IMR-90 (cell line): Measurements from ENCODE around the gene USP14. TPM values are rescaled to one million over a fixed set of nuclear protein-coding genes. Genes with fewer than 3 reads are reported as not detected.

Experiments used
- ATAC-seq: fragments of 200-7000 bp; cut with Tn5 transposase; 2 replicates; pipeline ENCODE4 v1.9.1; 2020; ENCODE audit warnings: low read depth, mild to moderate bottlenecking, moderate library complexity
- BruUV-seq: library from RNA; stranded (reverse); fragments of 400-500 nt; replicated peaks from 2 replicates; lab custom pipeline; 2021; lab: Mats Ljungman, UMichigan
- CTCF ChIA-PET: fragments of 300-600 bp; formaldehyde crosslinking; extraction: SDS; loops from one replicate; lab custom pipeline; 2021; ENCODE audit warnings: antibody characterized with exemption; lab: Yijun Ruan, JAX
- POLR2A ChIA-PET: fragments of 300-600 bp; sonication (Branson Sonifier 250); formaldehyde crosslinking; loops from one replicate; lab custom pipeline; 2022; ENCODE audit warnings: antibody characterized with exemption; ENCODE audit not compliant: unreplicated experiment; lab: Charles Lee
- DNase-seq: peaks from one replicate; pipeline ENCODE4 v3.0.0; 2013
- H2AFZ ChIP-seq: replicated peaks from 2 replicates; pipeline ENCODE3; 2013; ENCODE audit warnings: low read length, mild to moderate bottlenecking; ENCODE audit not compliant: poor library complexity
- H2AK5ac ChIP-seq: 2 replicates; pipeline ENCODE4 v1.6.1; 2013; ENCODE audit warnings: low read depth, low read length, inconsistent platforms
- H2AK9ac ChIP-seq: replicated peaks from 2 replicates; pipeline ENCODE3; 2013; ENCODE audit warnings: mild to moderate bottlenecking, low read depth, low read length, moderate library complexity; ENCODE audit not compliant: poor library complexity
- H2BK120ac ChIP-seq: 2 replicates; pipeline ENCODE4 v1.6.1; 2013; ENCODE audit warnings: low read depth, low read length, inconsistent platforms
- H2BK15ac ChIP-seq: 3 replicates; pipeline ENCODE4 v1.6.1; 2013; ENCODE audit warnings: low read depth, low read length, inconsistent platforms
- H2BK20ac ChIP-seq: 2 replicates; pipeline ENCODE4 v1.6.1; 2013; ENCODE audit warnings: low read depth, mild to moderate bottlenecking, inconsistent platforms, low read length, moderate library complexity
- H2BK5ac ChIP-seq: 2 replicates; pipeline ENCODE4 v1.6.1; 2013; ENCODE audit warnings: mild to moderate bottlenecking, low read depth, low read length, inconsistent platforms; ENCODE audit not compliant: poor library complexity, severe bottlenecking
- H3K14ac ChIP-seq: replicated peaks from 2 replicates; pipeline ENCODE4 v1.6.1; 2013; ENCODE audit warnings: low read depth, low read length, inconsistent platforms
- H3K18ac ChIP-seq: 2 replicates; pipeline ENCODE4 v1.6.1; 2013; ENCODE audit warnings: low read depth, low read length, control low read depth
- H3K23ac ChIP-seq: 2 replicates; pipeline ENCODE4 v1.6.1; 2013; ENCODE audit warnings: low read depth, low read length, inconsistent platforms
- H3K27ac ChIP-seq: 2 replicates; pipeline ENCODE4 v1.5.1; 2013; ENCODE audit warnings: mild to moderate bottlenecking, control low read depth, low read length; ENCODE audit not compliant: insufficient read depth
- H3K27me3 ChIP-seq: 2 replicates; pipeline ENCODE4 v1.6.1; 2013; ENCODE audit warnings: low read length; ENCODE audit not compliant: control insufficient read depth, insufficient read depth
- H3K36me3 ChIP-seq: 2 replicates; pipeline ENCODE4 v1.6.1; 2013; ENCODE audit warnings: low read length, mixed read lengths; ENCODE audit not compliant: control insufficient read depth, insufficient read depth
- H3K4ac ChIP-seq: 2 replicates; pipeline ENCODE4 v1.6.1; 2013; ENCODE audit warnings: low read depth, low read length, inconsistent platforms
- H3K4me1 ChIP-seq: 2 replicates; pipeline ENCODE4 v1.6.1; 2013; ENCODE audit warnings: low read length, mixed read lengths; ENCODE audit not compliant: control insufficient read depth, insufficient read depth
- H3K4me2 ChIP-seq: 2 replicates; pipeline ENCODE4 v1.6.1; 2013; ENCODE audit warnings: low read depth, mild to moderate bottlenecking, control low read depth, low read length, moderate library complexity
- H3K4me3 ChIP-seq: 2 replicates; pipeline ENCODE4 v1.5.1; 2013; ENCODE audit warnings: low read depth, mild to moderate bottlenecking, control low read depth, low read length, moderate library complexity; ENCODE audit not compliant: insufficient read depth
- H3K56ac ChIP-seq: 2 replicates; pipeline ENCODE4 v1.6.1; 2013; ENCODE audit warnings: low read length, inconsistent platforms; ENCODE audit not compliant: insufficient read depth; ENCODE audit errors: extremely low read depth
- H3K79me1 ChIP-seq, 2 experiments: 2 replicates each; pipeline ENCODE4 v1.6.1; 2013; ENCODE audit warnings: low read length in 2 of 2, inconsistent platforms in 1 of 2, low read depth in 1 of 2
- H3K9ac ChIP-seq: 2 replicates; pipeline ENCODE4 v1.6.1; 2013; ENCODE audit warnings: low read depth, low read length, control low read depth
- H3K9me1 ChIP-seq: 2 replicates; pipeline ENCODE4 v1.6.1; 2013; ENCODE audit warnings: low read length, inconsistent platforms; ENCODE audit not compliant: insufficient read depth
- H3K9me3 ChIP-seq: 2 replicates; pipeline ENCODE4 v1.6.1; 2013; ENCODE audit warnings: low read length; ENCODE audit not compliant: control insufficient read depth, insufficient read depth
- H4K20me1 ChIP-seq: 2 replicates; pipeline ENCODE4 v1.6.1; 2013; ENCODE audit warnings: low read length, inconsistent platforms; ENCODE audit not compliant: insufficient read depth
- H4K5ac ChIP-seq: 2 replicates; pipeline ENCODE4 v1.6.1; 2013; ENCODE audit warnings: mild to moderate bottlenecking, low read depth, low read length, control low read depth
- H4K8ac ChIP-seq, 2 experiments: 2 replicates each; pipeline ENCODE4 v1.6.1; 2013; ENCODE audit warnings: low read depth in 2 of 2, low read length in 2 of 2, control low read depth in 1 of 2, inconsistent platforms in 1 of 2
- H4K91ac ChIP-seq: 2 replicates; pipeline ENCODE4 v1.6.1; 2013; ENCODE audit warnings: low read depth, low read length, inconsistent platforms; ENCODE audit not compliant: insufficient read depth
- BHLHE40 ChIP-seq: fragments of 150-350 bp; IDR thresholded peaks from 2 replicates; pipeline ENCODE4 v1.6.1; 2016; ENCODE audit warnings: mild to moderate bottlenecking, low read depth, low read length
- CEBPB ChIP-seq: IDR thresholded peaks from 2 replicates; pipeline ENCODE4 v1.6.1; 2012; ENCODE audit warnings: low read depth, low read length, improper control_type of control experiment
- CHD1 ChIP-seq: IDR thresholded peaks from 2 replicates; pipeline ENCODE4 v1.6.1; 2012; ENCODE audit warnings: low read depth, low read length, improper control_type of control experiment
- FOS ChIP-seq: fragments of 150-350 bp; IDR thresholded peaks from 2 replicates; pipeline ENCODE4 v1.6.1; 2016; ENCODE audit warnings: low read depth, low read length
- MAFK ChIP-seq: IDR thresholded peaks from 2 replicates; pipeline ENCODE4 v1.6.1; 2012; ENCODE audit warnings: low read depth, low read length, improper control_type of control experiment
- MAZ ChIP-seq: IDR thresholded peaks from 2 replicates; pipeline ENCODE4 v1.6.1; 2012; ENCODE audit warnings: low read depth, mild to moderate bottlenecking, low read length, improper control_type of control experiment, moderate library complexity, borderline replicate concordance
- MXI1 ChIP-seq: IDR thresholded peaks from 2 replicates; pipeline ENCODE4 v1.6.1; 2012; ENCODE audit warnings: low read depth, mild to moderate bottlenecking, low read length, moderate library complexity, borderline replicate concordance
- NFE2L2 ChIP-seq: fragments of 150-350 bp; IDR thresholded peaks from 2 replicates; pipeline ENCODE4 v1.6.1; 2016; ENCODE audit warnings: low read depth, mild to moderate bottlenecking, low read length
- POLR2A ChIP-seq: IDR thresholded peaks from 2 replicates; pipeline ENCODE4 v1.6.1; 2012; ENCODE audit warnings: mild to moderate bottlenecking, low read depth, low read length
- RAD21 ChIP-seq: IDR thresholded peaks from 2 replicates; pipeline ENCODE4 v1.6.1; 2012; ENCODE audit warnings: low read length, improper control_type of control experiment
- RFX5 ChIP-seq: IDR thresholded peaks from 2 replicates; pipeline ENCODE4 v1.8.0; 2012; ENCODE audit warnings: low read depth, mild to moderate bottlenecking, low read length, moderate library complexity
- SMC3 ChIP-seq: fragments of 150-350 bp; IDR thresholded peaks from 2 replicates; pipeline ENCODE4 v1.6.1; 2016; ENCODE audit warnings: low read depth, mild to moderate bottlenecking, antibody characterized with exemption, low read length, moderate library complexity
- WGBS, 2 experiments: methylation state at CpG; one replicate each; pipeline versions ENCODE4 v1.1.5 to v1.1.7; 2013; ENCODE audit warnings: missing lambda C conversion rate in 2 of 2; ENCODE audit not compliant: insufficient read length in 1 of 2; ENCODE audit errors: extremely low coverage in 2 of 2; 5-methylcytosine and 5-hydroxymethylcytosine counted together
- dilution Hi-C: fragments of 300-500 bp; cut with HindIII; formaldehyde crosslinking; loops from one replicate; pipeline ENCODE4 v1.14.3; 2018; ENCODE audit warnings: low sequenced_read_pairs; ENCODE audit not compliant: unreplicated experiment
- in situ Hi-C: fragments of 300-500 bp; cut with MboI; formaldehyde crosslinking; loops from 3 replicates; pipeline ENCODE4 v1.14.3; 2019; ENCODE audit warnings: low sequenced_read_pairs, inconsistent platforms, mixed read lengths
- intact Hi-C: fragments of 100-400 bp; cut with micrococcal nuclease; formaldehyde crosslinking; loops from 2 replicates; pipeline ENCODE4 v1.10.0; 2022
- polyA plus RNA-seq, 3 experiments: library from polyadenylated mRNA; depleted of rRNA; stranded (reverse); fragments of >200 nt; gene quantifications; 2 replicates each; pipeline ENCODE4 v1.2.3, GENCODE V29; 2012; ENCODE audit warnings: low replicate concordance in 1 of 3
- total RNA-seq: library from RNA; depleted of rRNA; stranded (reverse); fragments of >200 nt; gene quantifications from 2 replicates; pipeline ENCODE4 v1.2.3, GENCODE V29; 2012
- TF ChIP-seq, protein P1 (sequence below): fragments of 150-350 bp; IDR thresholded peaks from 2 replicates; pipeline ENCODE4 v1.6.1; 2017; ENCODE audit warnings: mild to moderate bottlenecking, antibody characterized with exemption, low read length, low read depth
- TF ChIP-seq, protein P2 (sequence below): conservative IDR thresholded peaks from 2 replicates; pipeline ENCODE4 v1.5.1; 2012; ENCODE audit warnings: mild to moderate bottlenecking, low read depth, low read length, improper control_type of control experiment
- TF ChIP-seq, protein P3 (sequence below): fragments of 150-350 bp; IDR thresholded peaks from 2 replicates; pipeline ENCODE4 v1.6.1; 2016; ENCODE audit warnings: low read depth, mild to moderate bottlenecking, low read length, moderate library complexity, borderline replicate concordance

USP14 gene
- total and polyA plus RNA-seq, 2 of the 4 experiments (the other 2 are of a cell fraction) = 11.5 to 32.4 TPM

DNA sequence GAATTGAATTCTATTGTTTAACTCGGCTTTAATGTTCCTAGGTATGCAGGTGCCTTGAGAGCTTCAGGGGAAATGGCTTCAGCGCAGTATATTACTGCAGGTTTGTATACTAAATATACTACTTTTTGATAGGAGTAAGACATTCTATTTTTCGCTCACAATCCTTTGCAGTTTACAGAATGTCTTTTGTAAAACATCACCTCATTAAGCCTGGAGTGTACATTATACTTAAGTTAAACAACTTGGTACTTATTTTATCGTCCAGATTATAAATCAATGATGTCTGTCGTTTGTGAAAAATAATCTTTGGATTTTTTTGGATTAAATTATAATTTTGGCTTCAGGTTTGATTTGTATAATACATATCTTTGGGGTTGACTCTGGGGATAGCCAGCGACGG, 34.4 kb downstream of the USP14 start:
- ATAC-seq (no peak), DNase-seq (no peak)
- POLR2A ChIA-PET = no interaction called here
- H3K4me2 ChIP-seq = no peak overlapping the region
- no peaks in the 10 kb centered on the region for H3K27me3 ChIP-seq
- H3K4me1 ChIP-seq = no peaks in the 10 kb centered on the region
- no peak overlapping the region for H3K9ac ChIP-seq
- in situ Hi-C loops (no loop called here), dilution Hi-C loops (no loop called here), intact Hi-C loops (loop anchor here (5.0 kb wide), 1 partner anchor 50 kb away; no protein-coding TSS in a partner anchor)
- H2BK15ac ChIP-seq = no peak overlapping the region
- no peak overlapping the region for H2AK9ac ChIP-seq
- H2AFZ ChIP-seq = no peak overlapping the region
- H4K20me1 ChIP-seq = no peaks in the 10 kb centered on the region
- no peak overlapping the region for H3K23ac ChIP-seq
- no peaks in the 10 kb centered on the region for H3K9me1 ChIP-seq
- no CpG with 5 or more reads among the region's 7 CpGs for WGBS, 2 experiments
- no peak overlapping the region for H4K8ac ChIP-seq
- no peak overlapping the region for H3K4ac ChIP-seq
- no peak overlapping the region for H3K56ac ChIP-seq
- no peak overlapping the region for H2BK120ac ChIP-seq
- peaks cover 19 to 22% of the 10 kb centered on the region in 2 experiments for H3K79me1 ChIP-seq
- no peak overlapping the region for H4K91ac ChIP-seq
- H3K9me3 ChIP-seq = no peaks in the 10 kb centered on the region
- CTCF ChIA-PET = no interaction called here
- no peak overlapping the region for H3K14ac ChIP-seq
- TF ChIP-seq RAD21 (no peak), CEBPB (no peak), MAFK (no peak), NFE2L2 (no peak), MAZ (no peak), RFX5 (no peak), FOS (no peak), BHLHE40 (no peak), MXI1 (no peak), CHD1 (no peak), SMC3 (no peak), POLR2A (no peak)
- TF ChIP-seq, protein P1, sequence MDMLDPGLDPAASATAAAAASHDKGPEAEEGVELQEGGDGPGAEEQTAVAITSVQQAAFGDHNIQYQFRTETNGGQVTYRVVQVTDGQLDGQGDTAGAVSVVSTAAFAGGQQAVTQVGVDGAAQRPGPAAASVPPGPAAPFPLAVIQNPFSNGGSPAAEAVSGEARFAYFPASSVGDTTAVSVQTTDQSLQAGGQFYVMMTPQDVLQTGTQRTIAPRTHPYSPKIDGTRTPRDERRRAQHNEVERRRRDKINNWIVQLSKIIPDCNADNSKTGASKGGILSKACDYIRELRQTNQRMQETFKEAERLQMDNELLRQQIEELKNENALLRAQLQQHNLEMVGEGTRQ = no peak
- TF ChIP-seq, protein P2, sequence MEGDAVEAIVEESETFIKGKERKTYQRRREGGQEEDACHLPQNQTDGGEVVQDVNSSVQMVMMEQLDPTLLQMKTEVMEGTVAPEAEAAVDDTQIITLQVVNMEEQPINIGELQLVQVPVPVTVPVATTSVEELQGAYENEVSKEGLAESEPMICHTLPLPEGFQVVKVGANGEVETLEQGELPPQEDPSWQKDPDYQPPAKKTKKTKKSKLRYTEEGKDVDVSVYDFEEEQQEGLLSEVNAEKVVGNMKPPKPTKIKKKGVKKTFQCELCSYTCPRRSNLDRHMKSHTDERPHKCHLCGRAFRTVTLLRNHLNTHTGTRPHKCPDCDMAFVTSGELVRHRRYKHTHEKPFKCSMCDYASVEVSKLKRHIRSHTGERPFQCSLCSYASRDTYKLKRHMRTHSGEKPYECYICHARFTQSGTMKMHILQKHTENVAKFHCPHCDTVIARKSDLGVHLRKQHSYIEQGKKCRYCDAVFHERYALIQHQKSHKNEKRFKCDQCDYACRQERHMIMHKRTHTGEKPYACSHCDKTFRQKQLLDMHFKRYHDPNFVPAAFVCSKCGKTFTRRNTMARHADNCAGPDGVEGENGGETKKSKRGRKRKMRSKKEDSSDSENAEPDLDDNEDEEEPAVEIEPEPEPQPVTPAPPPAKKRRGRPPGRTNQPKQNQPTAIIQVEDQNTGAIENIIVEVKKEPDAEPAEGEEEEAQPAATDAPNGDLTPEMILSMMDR = no peak
- TF ChIP-seq, protein P3, sequence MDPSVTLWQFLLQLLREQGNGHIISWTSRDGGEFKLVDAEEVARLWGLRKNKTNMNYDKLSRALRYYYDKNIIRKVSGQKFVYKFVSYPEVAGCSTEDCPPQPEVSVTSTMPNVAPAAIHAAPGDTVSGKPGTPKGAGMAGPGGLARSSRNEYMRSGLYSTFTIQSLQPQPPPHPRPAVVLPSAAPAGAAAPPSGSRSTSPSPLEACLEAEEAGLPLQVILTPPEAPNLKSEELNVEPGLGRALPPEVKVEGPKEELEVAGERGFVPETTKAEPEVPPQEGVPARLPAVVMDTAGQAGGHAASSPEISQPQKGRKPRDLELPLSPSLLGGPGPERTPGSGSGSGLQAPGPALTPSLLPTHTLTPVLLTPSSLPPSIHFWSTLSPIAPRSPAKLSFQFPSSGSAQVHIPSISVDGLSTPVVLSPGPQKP = no peak
- H3K18ac ChIP-seq = no peak overlapping the region
- no peak overlapping the region for H2BK20ac ChIP-seq
- no peak overlapping the region for H4K5ac ChIP-seq
- BruUV-seq = no TSS peak
- no peak overlapping the region for H3K27ac ChIP-seq
- H3K4me3 ChIP-seq = no peak overlapping the region
- peaks cover 6% of the 10 kb centered on the region for H3K36me3 ChIP-seq
- H2BK5ac ChIP-seq = no peak overlapping the region
- H2AK5ac ChIP-seq = no peak overlapping the region
